ENCODE results near the gene GEMIN4.
"Not testable (repeated sequence)": the region's sequence is repeated elsewhere in the genome, so short reads cannot be mapped to it uniquely, and the experiment has no call there.

The GEMIN4 gene

DNA sequence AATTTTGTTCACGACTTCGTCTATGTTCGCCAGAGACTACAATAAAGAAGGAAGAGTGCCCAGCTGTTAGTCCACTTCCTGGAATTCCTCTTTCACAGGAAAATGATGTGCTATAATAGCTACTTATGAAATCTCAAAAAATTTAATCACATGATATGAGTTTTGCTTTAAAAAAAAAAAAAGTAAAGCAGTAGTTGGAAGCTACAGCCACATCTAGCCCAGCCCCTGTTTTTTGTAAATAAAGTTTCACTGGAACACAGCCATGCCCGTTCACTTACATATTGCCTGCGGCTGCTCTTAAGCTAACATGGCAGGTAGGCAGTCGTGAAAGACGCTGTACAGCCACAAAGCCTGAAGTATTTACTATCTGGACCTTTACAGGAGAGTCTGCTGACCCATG, 52.7 kb downstream of the GEMIN4 start:
- no peak for DNase-seq (ENCODE audit: low spot score)

- not testable (repeated sequence) for DNase-seq (ENCODE audit: low spot score)
Measured at GRCh38 chr17:698096-698495, 54.0 kb downstream of the GEMIN4 start.

GRCh38 chr17:697682-698081, 54.4 kb downstream of the GEMIN4 start:
- no peak for DNase-seq (ENCODE audit: low spot score)

DNA sequence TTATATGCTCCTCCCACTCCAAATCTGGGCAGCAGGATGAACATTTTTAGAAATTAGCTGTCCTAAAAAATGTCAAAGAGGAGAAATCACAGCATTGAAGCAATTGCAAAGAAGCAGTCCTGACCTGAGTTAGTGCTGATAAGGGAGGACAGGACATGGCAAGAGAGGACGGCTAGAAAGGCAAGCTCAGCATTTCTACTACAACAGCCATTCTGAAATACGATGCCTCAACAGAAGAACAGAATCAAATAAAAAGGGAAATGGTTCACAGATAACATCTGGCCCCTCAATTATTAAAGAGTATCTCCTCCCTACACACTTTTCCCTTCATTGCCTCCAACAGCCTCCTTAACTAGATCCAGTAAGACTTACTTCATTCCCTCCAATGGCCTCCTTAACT, 55.7 kb downstream of the GEMIN4 start:
- DNase-seq (ENCODE audit: low spot score) = no peak

Data from AG08395 (cell line).